HG03060 (cell line): Measurements from ENCODE around the gene VEGFD.

ENCODE experiments used
- ATAC-seq: cut with Tn5 transposase; IDR thresholded peaks from one replicate; pipeline ENCODE4 v1.9.1; 2021; ENCODE audit warnings: low read depth, moderate number of reproducible peaks; ENCODE audit not compliant: unreplicated experiment

VEGFD gene

GRCh38 chrX:15366506-15367352 lies 17.5 kb downstream of the VEGFD start:
- ATAC-seq, result no peak

GRCh38 chrX:15359701-15360100 lies 24.5 kb downstream of the VEGFD start:
- ATAC-seq, result no peak

GRCh38 chrX:15358533-15358932 lies 25.7 kb downstream of the VEGFD start:
- ATAC-seq, result no peak

- no peak for ATAC-seq
These were observed 27.8 kb downstream of the VEGFD start for GRCh38 chrX:15356444-15356843.

GRCh38 chrX:15350329-15350996 lies 33.8 kb downstream of the VEGFD start:
- ATAC-seq, result no peak

DNA sequence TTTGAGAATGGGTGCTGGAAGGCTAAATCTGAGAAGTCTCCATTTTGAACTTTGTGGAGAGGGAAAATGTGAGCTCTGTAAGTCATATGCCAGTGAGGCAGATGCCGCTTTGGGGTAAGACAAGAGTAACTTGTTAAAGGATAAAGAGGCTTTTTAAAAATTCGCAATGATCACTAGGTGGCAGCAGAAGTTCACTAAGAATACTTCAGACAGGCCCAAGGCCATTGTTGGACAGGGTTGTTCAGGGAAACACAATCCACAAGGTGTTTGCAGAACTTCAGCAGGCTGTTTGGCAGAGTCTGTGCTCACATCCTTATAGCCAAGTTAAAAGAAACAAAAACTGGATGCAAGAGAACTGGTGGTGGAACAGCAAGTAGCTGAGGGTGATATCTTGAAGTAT lies 35.2 kb downstream of the VEGFD start:
- ATAC-seq, result no peak

GRCh38 chrX:15345976-15346375 lies 38.2 kb downstream of the VEGFD start:
- ATAC-seq, result no peak

GRCh38 chrX:15344106-15344505 lies 40.1 kb downstream of the VEGFD start:
- ATAC-seq, result no peak

GRCh38 chrX:15343075-15343476 lies 41.1 kb downstream of the VEGFD start:
- no peak for ATAC-seq

DNA sequence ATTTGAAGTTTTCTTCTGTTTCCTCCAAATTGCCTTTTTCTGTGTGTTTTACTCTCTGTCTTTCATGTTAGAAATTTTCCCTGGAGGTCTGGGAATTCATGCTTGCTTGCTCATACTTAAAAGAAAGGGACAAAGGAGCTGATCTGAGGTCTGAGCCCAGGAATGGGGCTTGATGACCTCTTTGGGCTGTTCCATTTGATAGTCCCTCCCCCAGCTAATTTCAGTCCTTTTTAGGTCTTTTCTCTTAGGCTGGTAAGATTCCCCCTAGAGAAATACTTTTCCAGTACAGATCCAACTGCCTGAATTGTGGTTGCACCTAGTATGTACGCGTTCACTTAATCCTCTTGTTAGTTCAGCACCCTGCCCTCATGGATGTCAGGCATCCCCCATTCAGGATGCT lies 43.3 kb downstream of the VEGFD start:
- ATAC-seq, result no peak

- ATAC-seq, result no peak
These were observed 48.2 kb downstream of the VEGFD start for GRCh38 chrX:15336023-15336413.

DNA sequence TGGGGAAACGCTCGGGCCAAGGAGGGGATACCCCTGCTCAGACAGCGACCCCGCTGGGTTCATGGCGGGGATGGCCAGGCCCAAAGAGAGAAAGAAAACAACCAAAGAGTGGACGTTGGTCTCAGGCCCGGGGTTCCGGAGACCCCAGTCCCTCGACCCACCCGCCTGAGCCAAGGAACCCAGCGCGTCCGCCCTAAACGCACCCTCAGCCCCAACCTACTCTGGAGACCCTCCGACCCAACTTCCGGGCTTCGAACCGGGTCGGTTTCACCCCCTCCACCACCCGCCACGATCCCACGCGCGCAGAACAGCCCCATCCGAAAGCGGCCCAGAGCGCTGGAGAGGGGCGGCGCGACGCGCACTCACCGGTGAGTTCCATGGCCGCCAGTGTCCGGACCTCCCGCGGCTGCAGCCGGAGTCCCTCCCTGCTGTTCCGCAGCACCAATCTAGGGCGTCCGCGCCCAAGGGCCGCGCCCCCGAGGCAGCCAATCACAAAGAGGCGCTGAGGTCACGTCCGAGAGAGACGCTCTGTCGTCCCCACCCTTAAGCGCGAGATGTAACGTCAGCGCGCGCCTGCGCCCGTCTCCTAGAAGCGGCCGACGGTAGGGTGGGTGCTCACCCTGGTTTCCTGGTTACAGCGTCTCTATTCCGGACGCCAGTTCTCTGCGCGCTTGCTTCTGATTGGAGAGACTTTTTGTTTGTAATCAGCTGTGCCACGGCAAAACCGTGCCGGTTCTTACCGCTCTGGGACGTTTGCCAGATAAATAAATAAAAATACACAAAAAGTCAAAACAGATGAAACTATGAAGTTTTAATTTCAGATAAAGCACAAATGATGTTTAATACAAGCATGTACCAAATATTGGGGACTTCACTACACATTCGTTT lies 48.8 kb downstream of the VEGFD start, which contains the start of gene PIGA:
Gene PIGA, minus strand, starts transcription at position 389 of the 888 bp plus-strand sequence. CDS start 3,593 bp downstream, outside the sequence.
- ATAC-seq, result peak; percentile 98

DNA sequence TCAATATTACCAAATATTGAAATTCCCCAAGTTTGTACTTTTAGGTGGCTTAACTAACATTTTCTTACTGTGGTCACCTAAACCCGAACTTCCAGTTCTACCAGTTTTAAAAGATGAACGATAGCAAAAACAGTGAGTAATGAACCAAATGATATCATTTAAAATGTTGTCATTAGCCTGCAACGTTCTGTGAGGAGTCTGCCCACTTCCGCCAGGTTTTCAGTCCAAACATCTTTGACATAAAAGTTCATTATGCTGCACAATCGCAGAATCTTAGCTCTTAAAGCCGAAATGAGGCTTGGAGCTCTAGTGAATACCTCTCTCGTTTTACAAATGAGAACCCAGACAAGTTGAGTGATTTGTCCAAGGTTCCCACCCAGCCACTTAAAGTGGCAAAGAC lies 49.7 kb downstream of the VEGFD start:
- no peak for ATAC-seq

DNA sequence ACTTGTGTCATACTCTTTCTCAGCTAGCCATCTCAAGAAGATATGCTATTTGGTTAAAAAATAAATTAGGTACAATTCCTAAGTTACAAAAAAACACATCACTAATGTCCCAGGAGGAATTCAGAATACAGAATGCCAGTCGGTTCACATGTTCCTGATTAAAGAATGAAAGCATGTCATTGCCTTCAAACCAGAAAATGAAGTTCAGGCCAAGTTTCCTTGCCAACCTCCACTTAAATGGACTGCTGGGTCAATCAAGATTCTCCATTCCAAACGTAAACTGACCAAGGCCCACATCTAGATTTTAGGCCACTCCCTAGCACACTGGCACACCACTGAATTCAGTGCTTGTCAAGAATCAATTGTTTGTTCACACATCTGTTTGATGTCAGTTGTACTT lies 55.4 kb downstream of the VEGFD start:
- no peak for ATAC-seq

DNA sequence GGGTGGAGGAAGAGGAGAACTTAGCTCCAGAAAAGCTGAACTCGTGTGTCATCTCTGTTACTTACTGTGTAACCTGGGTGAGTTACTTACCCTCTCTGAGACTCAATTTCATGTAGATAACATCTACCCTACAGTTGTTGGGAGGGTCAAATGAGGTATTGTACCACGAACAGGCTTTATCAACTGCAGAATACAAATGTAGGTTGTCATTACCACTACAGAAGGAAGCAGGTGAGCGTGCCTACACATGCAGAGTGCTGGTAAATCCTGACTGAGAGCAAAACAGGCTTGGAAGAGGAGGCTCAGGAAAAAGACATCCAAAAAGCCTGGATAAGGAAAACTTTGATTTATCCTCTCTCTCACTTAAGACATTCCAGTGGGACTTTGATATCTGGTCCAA lies 56.1 kb downstream of the VEGFD start:
- ATAC-seq, result no peak

DNA sequence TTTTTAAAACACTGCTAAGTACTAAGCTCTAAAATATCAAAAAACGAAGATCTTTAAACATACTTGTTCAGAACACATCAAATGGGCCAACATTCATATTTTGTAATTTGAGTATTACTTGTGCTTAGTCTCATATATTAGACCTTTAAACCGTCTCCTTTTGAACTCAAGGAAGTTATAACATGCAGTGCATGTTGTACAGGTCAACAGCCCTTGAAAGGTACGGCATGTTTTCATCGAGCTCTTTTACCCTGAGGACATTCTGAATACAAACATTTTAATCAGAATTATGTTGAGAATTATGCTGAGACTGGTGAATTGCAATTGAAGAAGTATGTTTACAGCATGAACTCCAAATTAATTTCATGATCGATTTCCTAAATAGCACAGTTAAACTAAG lies 61.7 kb downstream of the VEGFD start:
- no peak for ATAC-seq

DNA sequence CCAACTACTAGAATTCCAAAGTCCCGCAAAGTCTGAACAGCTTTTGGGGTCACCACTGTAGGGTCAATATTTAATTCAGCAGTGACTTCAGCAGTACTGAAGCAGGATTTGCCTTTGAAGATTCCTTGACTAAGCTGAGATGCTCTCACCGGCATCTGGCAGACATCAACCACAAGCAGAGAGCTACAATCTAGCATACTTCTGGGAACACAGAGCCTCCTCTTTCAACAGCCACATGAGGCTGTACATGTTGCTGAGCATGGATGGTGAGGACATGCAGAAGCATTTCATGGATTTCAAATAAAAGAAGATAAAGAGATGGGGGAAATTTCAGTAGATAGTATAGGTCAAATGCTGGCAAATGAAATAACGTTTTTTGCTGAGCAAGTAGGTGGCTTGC lies 62.1 kb downstream of the VEGFD start:
- no peak for ATAC-seq

DNA sequence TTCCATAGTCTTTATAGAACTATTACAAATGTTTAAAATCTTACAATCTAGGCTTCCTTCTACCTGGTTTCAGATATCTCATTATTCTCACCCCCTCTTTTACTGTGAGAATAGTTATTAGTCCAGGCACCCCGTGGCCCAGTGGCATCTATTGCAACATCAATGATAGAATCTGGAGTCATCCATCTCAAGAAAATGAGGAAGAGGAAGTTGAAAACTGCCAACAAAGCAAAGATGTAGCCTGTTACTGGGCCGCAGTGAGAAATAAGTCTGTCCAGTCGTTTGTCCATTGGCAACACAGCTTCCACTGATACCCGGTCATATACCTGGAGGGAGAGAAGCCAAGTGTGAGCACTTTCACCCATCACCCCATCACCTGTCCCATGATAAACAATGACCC lies 62.8 kb downstream of the VEGFD start:
- no peak for ATAC-seq

GRCh38 chrX:15320297-15320696 lies 63.9 kb downstream of the VEGFD start:
- no peak for ATAC-seq

- ATAC-seq, result no peak
These were observed 65.1 kb downstream of the VEGFD start for GRCh38 chrX:15319075-15319474.

DNA sequence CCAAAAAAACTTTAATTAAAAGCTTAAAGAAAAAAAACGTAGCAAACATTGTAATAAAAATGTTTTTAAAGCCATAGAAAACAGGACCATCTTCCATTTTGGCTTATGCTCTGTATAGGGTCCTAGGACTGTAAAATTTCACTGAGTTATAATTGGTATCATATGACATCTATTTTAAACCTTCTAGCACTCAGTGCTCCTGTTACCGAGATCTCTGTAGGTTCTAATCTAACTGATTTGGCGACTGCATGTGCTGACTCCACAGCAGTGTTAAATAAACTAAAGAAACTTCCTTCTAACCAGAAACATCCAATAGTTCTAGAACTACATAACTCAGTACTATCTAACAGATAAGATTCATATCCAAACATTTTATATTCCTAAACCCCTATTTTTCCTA lies 68.7 kb downstream of the VEGFD start, which contains the start of gene ASB11:
Gene ASB11, minus strand, starts transcription at position 132 of the 400 bp plus-strand sequence. Its CDS starts 35 bp downstream, at position 97.
- ATAC-seq, result no peak
